Sciatic nerve (tissue), 2 donors: Measurements from ENCODE around the gene RTP5. TPM values are rescaled to one million over a fixed set of nuclear protein-coding genes. Genes with fewer than 3 reads are reported as not detected.

ENCODE experiments used
- ATAC-seq: fragments of 200-7000 bp; cut with Tn5 transposase; one replicate; pipeline ENCODE4 v1.9.1; 2020; ENCODE audit warnings: mild to moderate bottlenecking, moderate library complexity
- DNase-seq: peaks from one replicate; pipeline ENCODE4 v3.0.0-alpha.2; 2020; ENCODE audit warnings: low spot score
- intact Hi-C: fragments of 100-400 bp; cut with DNase I; formaldehyde crosslinking; loops from one replicate; pipeline ENCODE4 v1.14.2; 2022
- total RNA-seq: library from RNA; stranded (reverse); fragmentation: NEBNext Ultra II Directional; extraction: Animal tissue kit (Norgen Biotek cat#: 25700); gene quantifications from one replicate; pipeline ENCODE4 v1.2.1, GENCODE V29; 2021
- donor health status: DM: no; HTN: no; CAD: no.
- donor health status: DM: no; HTN: no; CAD: no.

The RTP5 gene
- total RNA-seq, 1 donor from 2014 or later: not detected

DNA sequence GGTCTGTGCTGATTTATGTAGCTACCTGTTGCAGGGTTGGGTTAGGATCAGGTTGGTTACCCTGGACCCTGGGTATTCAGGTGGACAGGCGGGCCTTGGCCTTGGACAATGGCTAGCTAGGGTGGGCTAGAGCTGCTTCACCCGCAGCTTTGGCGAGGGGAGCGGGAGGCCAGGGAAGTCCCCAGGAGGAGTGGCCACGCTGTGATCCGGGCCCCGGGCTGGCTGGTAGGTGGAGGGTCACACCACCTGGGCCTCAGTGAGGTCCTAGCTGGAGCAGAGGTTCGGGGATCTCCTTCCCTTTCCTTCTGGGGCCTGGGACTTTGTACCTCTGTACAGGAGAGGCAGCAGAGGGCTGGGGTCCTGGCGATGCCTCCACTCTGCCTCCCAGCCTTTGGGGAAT is 9.8 kb downstream of the RTP5 start:
- ATAC-seq (no peak), DNase-seq (no peak)
- intact Hi-C loops: loop anchor here (10.0 kb wide), 1 partner anchor 135 kb away; no protein-coding TSS in a partner anchor

DNA sequence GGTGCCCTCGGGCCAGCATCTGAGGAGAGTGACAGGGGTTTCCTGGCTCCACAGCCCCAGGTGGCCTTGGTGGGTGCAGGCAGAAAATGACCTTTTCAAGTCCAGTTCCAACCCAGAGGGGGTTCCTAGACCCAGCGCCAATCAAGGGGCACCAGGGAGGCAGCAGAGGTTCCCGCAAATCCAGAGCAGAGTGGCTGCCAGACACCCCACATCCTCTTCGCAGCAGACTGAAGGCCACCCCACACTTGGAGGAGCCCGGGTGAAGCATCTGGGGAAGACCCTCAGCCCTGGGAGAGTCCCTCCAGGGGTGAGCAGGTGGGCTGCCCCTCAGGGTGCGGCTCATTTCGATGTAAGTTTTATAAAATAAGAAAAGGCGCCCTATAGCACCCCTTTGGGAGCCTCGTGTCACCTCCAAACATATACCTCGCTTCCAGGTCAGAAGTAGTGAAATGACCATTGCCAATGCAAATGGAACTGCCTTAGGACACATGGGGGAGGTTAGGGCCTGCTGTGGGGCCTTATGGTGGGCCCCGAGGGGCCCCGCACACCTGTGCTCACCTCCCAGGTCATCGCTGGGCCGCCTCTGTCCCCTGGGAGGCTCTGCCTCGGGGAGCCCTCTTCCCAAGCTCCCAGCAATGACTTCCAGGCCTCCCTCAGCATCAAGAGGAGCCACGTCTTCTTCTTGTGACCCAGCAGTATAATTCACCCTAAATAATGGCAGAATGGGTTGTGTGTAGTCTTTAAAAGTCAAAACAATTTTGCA is 11.0 kb downstream of the RTP5 start:
- DNase-seq (no peak), ATAC-seq (no peak)
- intact Hi-C loops: no loop called here

DNA sequence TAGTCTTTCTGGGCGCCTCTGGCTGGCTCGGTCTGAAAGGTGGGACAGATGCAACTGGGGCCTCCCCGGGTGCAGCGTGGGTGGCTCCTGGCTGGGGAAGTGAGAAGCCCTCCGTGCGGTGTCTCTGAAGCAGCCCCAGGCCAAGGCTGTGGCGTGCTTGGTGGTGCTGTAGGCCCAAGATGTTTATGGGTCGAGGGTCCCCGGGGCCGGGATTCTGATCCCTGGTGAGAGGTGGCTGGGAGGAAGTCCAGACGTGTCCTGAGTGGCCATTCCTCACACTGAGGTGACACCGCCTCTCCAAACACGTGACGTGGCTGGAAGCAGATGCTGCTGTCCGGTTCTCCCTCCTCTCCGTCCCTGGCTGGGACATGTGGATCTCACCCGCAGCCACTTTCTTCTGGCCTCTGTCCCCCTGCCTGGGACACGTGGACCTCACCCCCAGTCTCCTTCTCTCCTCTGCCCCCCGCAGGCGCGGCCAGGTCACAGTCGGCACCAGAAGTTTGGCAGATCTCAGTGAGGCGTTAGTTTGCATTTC is 12.6 kb downstream of the RTP5 start:
- peak; percentile 84 for DNase-seq
- ATAC-seq: peak; percentile 66

DNA sequence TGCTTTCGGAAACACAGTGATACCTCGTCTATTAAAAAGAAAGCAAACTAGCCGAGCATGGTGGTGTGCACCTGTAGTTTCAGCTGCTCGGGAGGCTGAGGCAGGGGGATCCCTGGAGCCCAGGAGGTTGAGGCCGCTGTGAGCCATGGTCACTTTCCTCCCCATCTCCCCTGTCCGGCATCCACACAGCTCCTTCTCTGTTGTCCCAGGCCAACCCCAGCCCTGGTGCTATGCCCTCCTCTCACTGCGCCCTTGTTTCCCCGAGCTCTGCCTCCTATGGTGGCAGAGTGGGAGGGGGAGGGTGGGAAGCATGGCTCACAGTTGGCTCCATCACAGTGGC is 15.4 kb downstream of the RTP5 start:
- no peak for DNase-seq
- intact Hi-C loops: no loop called here
- no peak for ATAC-seq

More for the DNA sequence above, 12.6 kb downstream of the RTP5 start:
- intact Hi-C loops: no loop called here

DNA sequence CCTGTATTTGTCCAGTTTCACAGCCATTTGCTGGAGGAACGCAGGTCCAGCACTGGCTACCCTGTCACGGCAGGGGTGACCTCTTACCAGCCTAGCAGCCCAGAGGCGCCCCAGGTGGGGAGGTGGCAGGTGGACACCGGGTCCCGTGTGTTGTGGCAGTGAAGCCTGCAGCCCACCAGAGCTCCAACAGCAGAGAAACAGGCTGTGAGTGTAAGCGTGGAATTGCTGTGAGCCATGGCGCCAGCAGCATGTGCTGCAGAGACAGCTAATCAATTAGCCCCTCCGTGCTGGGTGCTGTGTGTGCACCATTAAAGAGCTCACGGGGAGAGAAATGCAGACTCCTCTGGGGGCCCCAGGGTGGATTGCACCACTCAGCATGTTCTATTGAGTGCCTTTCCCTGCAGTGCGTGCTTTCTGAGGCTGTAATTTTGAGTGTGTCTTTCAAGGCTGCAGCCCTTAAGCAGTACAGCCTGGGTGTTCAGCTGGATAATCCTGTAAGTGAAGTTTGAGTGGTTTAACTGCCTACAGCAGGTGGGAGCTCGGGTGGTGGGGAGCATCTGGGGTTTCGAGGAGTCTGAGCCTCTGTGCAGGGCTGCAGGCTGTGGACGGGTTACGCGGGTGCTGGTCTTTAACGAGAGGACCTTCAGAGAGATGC is 15.9 kb downstream of the RTP5 start:
- no peak for ATAC-seq
- intact Hi-C loops: no loop called here

DNA sequence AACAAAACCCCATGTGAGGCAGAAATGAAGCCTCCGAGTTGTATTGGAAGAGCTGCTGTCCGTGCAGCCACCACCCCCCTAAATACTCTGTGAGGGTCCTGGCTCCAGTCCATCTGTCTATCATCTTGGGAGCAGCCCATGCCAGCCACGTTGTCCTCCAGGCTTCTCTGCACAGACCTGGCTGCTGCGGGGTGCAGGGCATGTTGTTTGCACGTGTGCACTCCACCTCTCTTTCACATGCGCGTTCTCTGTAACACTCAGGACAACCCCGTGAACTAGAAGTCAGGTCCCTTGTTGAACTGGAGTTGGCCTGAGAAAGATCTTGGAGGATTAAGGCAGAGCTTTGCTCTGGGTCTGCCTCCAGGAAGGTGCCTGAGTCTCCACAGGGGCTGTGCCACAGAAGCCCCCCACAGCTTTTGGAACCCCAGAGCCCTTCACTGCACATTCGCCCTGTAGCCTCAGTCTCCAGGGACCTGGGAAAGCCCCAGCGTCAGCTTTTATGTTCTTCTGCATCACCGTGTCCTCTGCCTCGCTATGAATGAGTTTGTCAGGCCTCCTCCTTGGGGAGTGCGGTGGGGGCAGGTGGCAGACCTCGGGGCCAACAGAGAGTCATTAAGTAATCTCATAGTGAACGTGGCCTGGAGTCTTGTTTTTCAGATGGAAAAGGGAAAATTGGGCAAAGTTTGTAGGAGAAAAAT is 16.6 kb downstream of the RTP5 start:
- ATAC-seq (no peak), DNase-seq (no peak)
- intact Hi-C loops: no loop called here

More for the DNA sequence above, 15.9 kb downstream of the RTP5 start:
- no peak for DNase-seq

DNA sequence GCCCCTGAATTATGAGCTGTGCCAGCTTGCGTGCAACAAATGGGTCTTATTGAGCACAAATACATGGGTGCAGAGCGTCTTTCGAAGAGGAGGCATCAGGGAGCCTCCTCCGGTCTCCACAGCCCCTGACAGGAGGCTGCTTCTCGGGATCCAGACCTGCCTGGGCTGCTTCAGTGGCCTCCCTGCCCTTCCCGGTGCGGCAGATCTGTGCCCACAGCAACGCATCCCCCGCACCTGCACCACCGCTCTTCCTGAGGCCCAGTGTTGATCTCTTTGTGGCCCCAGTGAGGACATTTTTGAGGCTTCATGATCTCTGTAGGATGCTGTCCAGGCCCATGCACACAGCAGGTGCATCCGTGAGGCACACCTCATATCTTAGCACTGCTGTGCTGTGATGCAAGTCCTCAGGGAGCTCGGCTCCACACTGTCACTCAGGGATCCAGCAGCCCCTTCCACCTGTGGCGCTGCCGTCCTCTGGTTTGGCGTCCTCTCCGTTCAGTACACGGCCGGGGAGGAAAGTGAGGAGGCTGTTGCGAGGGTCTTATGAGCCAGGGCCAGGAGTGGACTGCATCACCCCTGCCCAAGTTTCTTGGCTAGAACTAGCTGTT is 17.4 kb downstream of the RTP5 start:
- intact Hi-C loops: no loop called here

DNA sequence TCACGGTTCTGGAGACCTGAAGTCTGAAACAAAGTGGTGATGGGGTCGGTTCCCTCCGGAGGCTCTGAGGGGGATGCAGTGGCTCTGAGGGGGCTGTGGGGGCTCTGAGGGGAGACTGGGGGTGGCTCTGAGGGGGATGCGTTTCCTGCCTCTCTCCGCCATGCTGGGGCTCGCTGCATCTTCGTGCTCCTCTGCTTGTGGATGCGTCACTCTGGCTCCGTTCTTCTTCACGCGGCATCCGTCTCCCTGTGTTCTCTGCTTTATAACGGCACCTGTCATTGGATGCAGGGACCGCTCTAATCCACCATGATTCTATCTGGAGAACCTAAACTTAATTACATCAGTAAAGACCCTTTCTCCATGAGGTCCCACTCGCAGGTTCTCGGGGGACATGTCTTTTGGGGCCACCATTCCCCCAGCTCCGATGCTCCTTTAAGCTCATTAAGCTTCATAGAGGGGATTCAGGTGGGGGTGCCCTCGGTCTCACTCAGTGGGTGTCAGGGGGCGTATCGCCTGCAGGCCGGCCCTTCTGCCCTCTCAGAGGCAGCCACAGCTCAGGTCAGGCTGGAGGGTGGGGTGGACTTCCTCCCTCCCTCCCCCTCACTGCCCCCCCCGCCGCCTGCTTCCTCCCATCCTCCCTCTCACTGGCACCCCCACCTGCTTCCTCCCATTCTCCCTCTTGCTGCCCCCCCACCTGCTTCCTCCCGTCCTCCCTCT is 18.4 kb downstream of the RTP5 start:
- ATAC-seq: no peak
- intact Hi-C loops: no loop called here

More for the DNA sequence above, 17.4 kb downstream of the RTP5 start:
- DNase-seq (no peak), ATAC-seq (no peak)

DNA sequence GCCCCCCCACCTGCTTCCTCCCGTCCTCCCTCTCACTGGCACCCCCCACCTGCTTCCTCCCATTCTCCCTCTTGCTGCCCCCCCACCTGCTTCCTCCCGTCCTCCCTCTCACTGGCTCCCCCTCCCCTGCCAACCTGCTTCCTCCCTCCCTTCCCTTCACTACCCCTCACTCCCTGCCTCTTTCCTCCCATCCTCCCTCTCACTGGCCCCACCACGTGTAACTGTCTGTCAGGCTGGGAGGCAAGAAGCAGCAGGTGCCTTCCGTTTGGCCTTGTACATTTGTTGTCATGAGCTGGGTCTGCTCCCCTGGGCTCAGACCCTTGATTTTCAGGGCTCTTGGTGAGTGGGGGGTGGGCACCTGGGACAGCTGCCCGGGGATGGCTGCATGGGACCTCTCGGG is 19.1 kb downstream of the RTP5 start:
- DNase-seq (no peak), ATAC-seq (no peak)
- intact Hi-C loops: no loop called here

More for the DNA sequence above, 18.4 kb downstream of the RTP5 start:
- DNase-seq: no peak

DNA sequence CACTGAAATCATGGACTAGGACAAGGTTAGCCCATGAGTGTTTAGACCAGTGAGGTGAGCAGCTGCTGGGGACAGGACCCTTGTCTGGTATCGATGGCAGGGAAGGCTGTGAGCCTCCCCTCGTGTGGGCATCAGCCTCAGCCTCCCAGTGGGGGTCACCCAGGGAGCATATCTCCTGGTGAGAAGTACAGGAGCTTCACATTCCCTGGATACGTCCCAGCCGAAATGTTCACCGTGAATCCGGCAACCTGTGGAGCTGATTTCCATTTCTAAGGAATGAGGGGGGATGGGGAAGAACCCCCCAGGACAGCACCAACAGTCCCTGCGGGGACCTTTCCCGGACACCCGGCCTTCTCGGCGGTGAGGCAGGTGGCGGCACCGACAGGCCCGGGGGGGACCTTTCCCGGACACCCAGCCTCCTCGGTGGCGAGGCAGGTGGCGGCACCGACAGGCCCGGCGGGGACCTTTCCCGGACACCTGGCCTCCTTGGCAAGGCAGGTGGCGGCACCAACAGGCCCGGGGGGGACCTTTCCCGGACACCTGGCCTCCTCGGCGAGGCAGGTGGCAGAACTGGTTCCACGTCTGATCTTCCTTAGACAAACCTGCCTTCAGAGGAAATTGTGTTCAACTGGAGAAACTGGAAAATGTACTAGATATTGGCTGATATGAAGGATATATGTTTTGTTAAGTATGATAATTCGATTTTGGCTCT is 21.2 kb downstream of the RTP5 start:
- no peak for ATAC-seq
- DNase-seq: no peak
- intact Hi-C loops: no loop called here

DNA sequence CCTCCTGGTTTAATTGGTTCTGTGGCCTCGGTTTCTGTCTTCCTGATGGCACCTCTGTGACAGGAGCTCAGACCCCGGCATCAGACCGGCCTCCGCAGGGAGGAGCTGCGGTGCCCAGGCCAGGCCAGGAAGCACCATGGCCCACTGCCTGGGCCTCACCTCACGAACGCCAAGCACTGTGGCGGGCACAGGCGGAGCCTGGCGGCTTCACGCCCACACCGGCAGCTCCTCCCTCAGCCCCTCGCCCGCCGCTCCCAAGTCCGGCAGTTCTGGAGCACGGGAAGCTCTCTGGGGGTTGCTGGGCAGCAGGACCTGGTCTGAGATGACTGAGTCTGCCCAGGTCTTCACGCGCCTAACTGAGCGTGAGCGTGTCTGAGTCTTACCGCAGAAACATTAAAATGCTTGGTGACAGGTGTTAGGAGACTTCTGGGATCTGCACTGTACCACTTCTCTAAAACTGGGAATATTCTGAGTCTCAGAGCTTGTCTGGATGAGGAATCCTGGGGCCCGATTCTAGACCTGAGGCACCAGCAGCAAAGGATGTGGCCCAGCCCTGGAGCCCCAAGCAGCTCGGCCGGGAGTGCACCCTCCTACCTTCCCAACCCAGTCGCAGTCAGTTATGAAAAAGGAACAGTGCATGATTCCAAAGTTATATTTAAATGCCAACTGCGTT is 21.9 kb downstream of the RTP5 start:
- ATAC-seq (no peak), DNase-seq (no peak)
- intact Hi-C loops: no loop called here

DNA sequence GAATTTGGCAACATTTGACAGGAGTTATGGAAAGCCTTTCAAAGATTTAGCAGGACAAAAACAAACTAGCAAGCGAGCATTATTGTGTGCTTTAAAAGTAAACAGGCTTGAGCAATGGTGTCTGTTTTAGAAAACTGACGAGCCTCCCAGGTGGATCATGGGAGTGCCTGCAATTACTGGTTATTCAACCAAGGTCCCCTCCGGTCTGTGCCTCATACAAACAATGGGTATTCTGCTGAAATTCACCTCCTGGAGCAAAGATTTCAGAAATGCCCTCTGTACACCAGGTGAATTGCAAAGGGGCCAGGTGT is 22.4 kb downstream of the RTP5 start:
- DNase-seq: no peak
- intact Hi-C loops: no loop called here
- ATAC-seq: no peak

DNA sequence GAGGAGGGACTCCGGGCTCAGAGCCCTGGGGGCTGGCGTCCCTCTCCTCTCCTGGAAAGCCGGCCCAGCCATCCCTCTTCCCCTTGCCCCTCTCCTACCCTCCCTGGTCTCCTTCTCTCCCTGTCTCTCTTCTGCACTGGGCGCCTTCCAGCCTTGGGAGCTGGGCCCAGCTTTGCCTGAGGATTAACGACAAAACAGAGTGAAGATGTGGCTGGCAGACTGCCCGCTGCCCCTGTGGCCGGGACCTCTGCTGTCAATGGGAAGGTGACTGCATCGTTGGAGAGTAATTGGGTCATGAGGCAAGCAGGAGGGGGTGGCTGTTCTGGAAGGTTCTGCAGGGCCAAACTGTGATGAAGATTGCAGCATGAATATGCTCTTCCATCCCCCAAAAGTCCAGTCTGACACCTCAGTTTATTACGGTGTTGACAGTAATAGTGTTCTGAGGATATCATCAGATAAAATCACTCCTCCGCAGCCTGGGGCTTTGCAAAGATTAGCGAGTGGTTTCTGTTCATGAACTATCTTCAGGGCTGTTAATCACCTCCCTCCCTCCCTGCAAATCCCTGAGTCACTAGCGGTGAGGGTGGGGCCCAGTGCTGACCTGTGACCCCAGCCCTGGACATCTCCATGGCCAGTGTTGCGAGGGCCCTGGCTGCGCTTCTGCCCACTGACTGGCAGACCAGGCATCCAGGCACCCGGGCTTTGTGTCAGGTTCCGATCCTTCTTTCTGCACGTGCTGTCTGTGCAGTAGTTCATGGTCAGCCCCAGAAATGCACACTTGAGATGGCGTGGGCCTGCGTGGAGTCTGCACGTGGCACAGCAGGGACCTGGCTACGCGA is 23.0 kb downstream of the RTP5 start:
- intact Hi-C loops: no loop called here
- ATAC-seq (peak; percentile 32), DNase-seq (peak; percentile 55)

DNA sequence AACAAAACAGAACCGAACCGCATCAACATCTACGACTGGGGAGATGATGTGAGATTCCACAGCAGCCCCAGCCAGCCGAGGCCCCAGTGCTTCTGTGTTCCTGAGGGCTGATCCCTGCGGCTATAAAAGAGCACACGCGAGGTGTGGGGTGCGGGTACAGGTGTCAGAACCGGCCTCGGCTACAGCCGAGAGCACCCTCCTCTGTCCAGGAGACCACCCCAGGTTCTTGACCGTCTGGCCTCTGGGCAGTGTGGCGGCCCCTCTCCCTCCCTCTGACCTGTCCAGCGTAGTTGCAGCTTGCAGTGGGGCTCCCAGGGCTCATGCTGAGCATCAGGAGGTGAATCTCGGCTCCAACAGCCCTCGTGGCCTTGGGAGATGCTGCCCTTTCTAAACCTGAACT is 23.7 kb downstream of the RTP5 start:
- ATAC-seq: no peak

DNA sequence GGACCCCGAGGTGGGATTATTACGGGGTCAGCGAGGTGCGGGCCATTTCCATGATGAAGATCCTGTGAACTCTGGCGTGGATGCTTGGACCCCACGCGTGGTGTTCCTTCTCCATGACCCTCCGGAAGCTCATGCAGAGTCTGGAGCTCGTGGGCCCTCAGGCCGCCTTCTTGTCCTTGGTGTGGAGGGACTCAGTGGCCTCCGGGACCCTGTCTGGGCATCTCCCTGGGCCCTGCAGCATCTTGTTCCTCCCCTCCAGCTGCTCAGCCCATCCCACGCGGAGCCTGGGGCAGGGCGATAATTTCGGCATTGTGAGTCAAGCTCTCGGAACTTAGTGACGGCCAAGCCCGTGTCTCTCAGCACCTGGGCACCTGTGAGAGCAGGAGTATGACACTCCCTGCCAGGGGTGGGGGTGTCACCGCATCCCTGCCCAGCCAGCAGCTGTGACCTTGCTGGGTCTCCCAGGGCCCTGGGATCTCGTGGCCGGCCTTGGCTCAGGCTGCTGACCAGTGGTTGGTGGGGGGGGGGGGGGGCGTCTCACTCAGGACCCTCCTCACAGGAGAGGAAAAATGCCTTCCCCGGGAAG is 24.6 kb downstream of the RTP5 start:
- ATAC-seq (no peak), DNase-seq (peak; percentile 55)
- intact Hi-C loops: no loop called here

More for the DNA sequence above, 23.7 kb downstream of the RTP5 start:
- intact Hi-C loops: no loop called here
- DNase-seq: peak; percentile 57

DNA sequence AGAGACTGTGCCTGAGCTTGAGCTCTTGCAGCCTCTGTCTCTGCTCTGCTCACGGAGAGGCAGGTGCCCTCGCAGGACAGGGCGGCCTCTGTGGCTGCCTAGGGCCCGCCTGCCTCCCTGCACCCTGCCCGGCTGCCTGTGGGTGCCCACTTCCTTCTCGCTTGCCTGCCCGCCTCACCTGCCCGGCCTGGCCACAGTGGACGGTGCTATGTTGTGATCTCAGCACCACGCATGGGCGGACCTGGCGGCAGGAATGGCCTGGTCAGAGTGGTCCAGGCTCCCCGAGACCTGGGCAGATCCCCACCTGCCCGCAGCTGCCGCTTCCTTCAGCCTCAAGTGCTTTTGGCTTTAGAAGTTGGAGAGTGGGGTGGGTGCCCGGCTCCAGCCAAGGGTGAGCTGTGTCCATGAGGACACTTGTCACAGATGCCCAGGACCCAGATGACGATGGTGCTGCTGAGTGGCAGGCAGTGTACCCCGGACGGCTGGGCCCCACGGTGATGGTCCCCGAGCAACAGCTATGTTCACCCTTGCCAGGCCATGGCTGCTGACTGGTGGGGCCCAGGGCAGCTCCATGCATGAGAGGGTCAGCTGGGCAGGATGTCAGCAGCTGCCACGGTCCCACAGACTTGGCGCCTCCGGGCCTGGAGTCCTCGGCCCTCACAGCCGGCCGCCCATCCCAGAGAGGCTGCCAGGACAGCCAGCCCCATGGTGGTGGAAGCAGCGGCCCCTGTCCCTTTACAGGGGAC is 25.3 kb downstream of the RTP5 start:
- no peak for ATAC-seq
- DNase-seq: peak; percentile 53

More for the DNA sequence above, 25.3 kb downstream of the RTP5 start:
- intact Hi-C loops: no loop called here
